IMR-90 (cell line): ENCODE results near the gene CENPT. TPM values are rescaled to one million over a fixed set of nuclear protein-coding genes. Genes with fewer than 3 reads are reported as not detected.

Experiments used
- ATAC-seq: fragments of 200-7000 bp; cut with Tn5 transposase; 2 replicates; pipeline ENCODE4 v1.9.1; 2020; ENCODE audit warnings: low read depth, mild to moderate bottlenecking, moderate library complexity
- BruUV-seq: library from RNA; stranded (reverse); fragments of 400-500 nt; replicated peaks from 2 replicates; lab custom pipeline; 2021; lab: Mats Ljungman, UMichigan
- CTCF ChIA-PET: fragments of 300-600 bp; formaldehyde crosslinking; extraction: SDS; loops from one replicate; lab custom pipeline; 2021; ENCODE audit warnings: antibody characterized with exemption; lab: Yijun Ruan, JAX
- POLR2A ChIA-PET: fragments of 300-600 bp; sonication (Branson Sonifier 250); formaldehyde crosslinking; loops from one replicate; lab custom pipeline; 2022; ENCODE audit warnings: antibody characterized with exemption; ENCODE audit not compliant: unreplicated experiment; lab: Charles Lee
- DNase-seq: peaks from one replicate; pipeline ENCODE4 v3.0.0; 2013
- H2AFZ ChIP-seq: replicated peaks from 2 replicates; pipeline ENCODE3; 2013; ENCODE audit warnings: low read length, mild to moderate bottlenecking; ENCODE audit not compliant: poor library complexity
- H2AK5ac ChIP-seq: 2 replicates; pipeline ENCODE4 v1.6.1; 2013; ENCODE audit warnings: low read depth, low read length, inconsistent platforms
- H2AK9ac ChIP-seq: replicated peaks from 2 replicates; pipeline ENCODE3; 2013; ENCODE audit warnings: mild to moderate bottlenecking, low read depth, low read length, moderate library complexity; ENCODE audit not compliant: poor library complexity
- H2BK120ac ChIP-seq: 2 replicates; pipeline ENCODE4 v1.6.1; 2013; ENCODE audit warnings: low read depth, low read length, inconsistent platforms
- H2BK15ac ChIP-seq: 3 replicates; pipeline ENCODE4 v1.6.1; 2013; ENCODE audit warnings: low read depth, low read length, inconsistent platforms
- H2BK20ac ChIP-seq: 2 replicates; pipeline ENCODE4 v1.6.1; 2013; ENCODE audit warnings: low read depth, mild to moderate bottlenecking, inconsistent platforms, low read length, moderate library complexity
- H2BK5ac ChIP-seq: 2 replicates; pipeline ENCODE4 v1.6.1; 2013; ENCODE audit warnings: mild to moderate bottlenecking, low read depth, low read length, inconsistent platforms; ENCODE audit not compliant: poor library complexity, severe bottlenecking
- H3K14ac ChIP-seq: replicated peaks from 2 replicates; pipeline ENCODE4 v1.6.1; 2013; ENCODE audit warnings: low read depth, low read length, inconsistent platforms
- H3K18ac ChIP-seq: 2 replicates; pipeline ENCODE4 v1.6.1; 2013; ENCODE audit warnings: low read depth, low read length, control low read depth
- H3K23ac ChIP-seq: 2 replicates; pipeline ENCODE4 v1.6.1; 2013; ENCODE audit warnings: low read depth, low read length, inconsistent platforms
- H3K27ac ChIP-seq: 2 replicates; pipeline ENCODE4 v1.5.1; 2013; ENCODE audit warnings: mild to moderate bottlenecking, control low read depth, low read length; ENCODE audit not compliant: insufficient read depth
- H3K27me3 ChIP-seq: 2 replicates; pipeline ENCODE4 v1.6.1; 2013; ENCODE audit warnings: low read length; ENCODE audit not compliant: control insufficient read depth, insufficient read depth
- H3K36me3 ChIP-seq: 2 replicates; pipeline ENCODE4 v1.6.1; 2013; ENCODE audit warnings: low read length, mixed read lengths; ENCODE audit not compliant: control insufficient read depth, insufficient read depth
- H3K4ac ChIP-seq: 2 replicates; pipeline ENCODE4 v1.6.1; 2013; ENCODE audit warnings: low read depth, low read length, inconsistent platforms
- H3K4me1 ChIP-seq: 2 replicates; pipeline ENCODE4 v1.6.1; 2013; ENCODE audit warnings: low read length, mixed read lengths; ENCODE audit not compliant: control insufficient read depth, insufficient read depth
- H3K4me2 ChIP-seq: 2 replicates; pipeline ENCODE4 v1.6.1; 2013; ENCODE audit warnings: low read depth, mild to moderate bottlenecking, control low read depth, low read length, moderate library complexity
- H3K4me3 ChIP-seq: 2 replicates; pipeline ENCODE4 v1.5.1; 2013; ENCODE audit warnings: low read depth, mild to moderate bottlenecking, control low read depth, low read length, moderate library complexity; ENCODE audit not compliant: insufficient read depth
- H3K56ac ChIP-seq: 2 replicates; pipeline ENCODE4 v1.6.1; 2013; ENCODE audit warnings: low read length, inconsistent platforms; ENCODE audit not compliant: insufficient read depth; ENCODE audit errors: extremely low read depth
- H3K79me1 ChIP-seq, 2 experiments: 2 replicates each; pipeline ENCODE4 v1.6.1; 2013; ENCODE audit warnings: low read length in 2 of 2, inconsistent platforms in 1 of 2, low read depth in 1 of 2
- H3K9ac ChIP-seq: 2 replicates; pipeline ENCODE4 v1.6.1; 2013; ENCODE audit warnings: low read depth, low read length, control low read depth
- H3K9me1 ChIP-seq: 2 replicates; pipeline ENCODE4 v1.6.1; 2013; ENCODE audit warnings: low read length, inconsistent platforms; ENCODE audit not compliant: insufficient read depth
- H3K9me3 ChIP-seq: 2 replicates; pipeline ENCODE4 v1.6.1; 2013; ENCODE audit warnings: low read length; ENCODE audit not compliant: control insufficient read depth, insufficient read depth
- H4K20me1 ChIP-seq: 2 replicates; pipeline ENCODE4 v1.6.1; 2013; ENCODE audit warnings: low read length, inconsistent platforms; ENCODE audit not compliant: insufficient read depth
- H4K5ac ChIP-seq: 2 replicates; pipeline ENCODE4 v1.6.1; 2013; ENCODE audit warnings: mild to moderate bottlenecking, low read depth, low read length, control low read depth
- H4K8ac ChIP-seq, 2 experiments: 2 replicates each; pipeline ENCODE4 v1.6.1; 2013; ENCODE audit warnings: low read depth in 2 of 2, low read length in 2 of 2, control low read depth in 1 of 2, inconsistent platforms in 1 of 2
- H4K91ac ChIP-seq: 2 replicates; pipeline ENCODE4 v1.6.1; 2013; ENCODE audit warnings: low read depth, low read length, inconsistent platforms; ENCODE audit not compliant: insufficient read depth
- USF2 ChIP-seq: fragments of 150-350 bp; IDR thresholded peaks from 2 replicates; pipeline ENCODE4 v1.6.1; 2017; ENCODE audit warnings: mild to moderate bottlenecking, antibody characterized with exemption, low read length, low read depth
- WGBS, 2 experiments: methylation state at CpG; one replicate each; pipeline versions ENCODE4 v1.1.5 to v1.1.7; 2013; ENCODE audit warnings: missing lambda C conversion rate in 2 of 2; ENCODE audit not compliant: insufficient read length in 1 of 2; ENCODE audit errors: extremely low coverage in 2 of 2; 5-methylcytosine and 5-hydroxymethylcytosine counted together
- dilution Hi-C: fragments of 300-500 bp; cut with HindIII; formaldehyde crosslinking; loops from one replicate; pipeline ENCODE4 v1.14.3; 2018; ENCODE audit warnings: low sequenced_read_pairs; ENCODE audit not compliant: unreplicated experiment
- in situ Hi-C: fragments of 300-500 bp; cut with MboI; formaldehyde crosslinking; loops from 3 replicates; pipeline ENCODE4 v1.14.3; 2019; ENCODE audit warnings: low sequenced_read_pairs, inconsistent platforms, mixed read lengths
- intact Hi-C: fragments of 100-400 bp; cut with micrococcal nuclease; formaldehyde crosslinking; loops from 2 replicates; pipeline ENCODE4 v1.10.0; 2022
- polyA plus RNA-seq, 3 experiments: library from polyadenylated mRNA; depleted of rRNA; stranded (reverse); fragments of >200 nt; gene quantifications; 2 replicates each; pipeline ENCODE4 v1.2.3, GENCODE V29; 2012; ENCODE audit warnings: low replicate concordance in 1 of 3
- total RNA-seq: library from RNA; depleted of rRNA; stranded (reverse); fragments of >200 nt; gene quantifications from 2 replicates; pipeline ENCODE4 v1.2.3, GENCODE V29; 2012

Gene CENPT
- total and polyA plus RNA-seq, 2 of the 4 experiments (the other 2 are of a cell fraction) = 33.3 to 83.1 TPM

GRCh38 chr16:67885976-67886375, 38.5 kb upstream of the CENPT start:
- Histone ChIP-seq H2AFZ (no peak overlapping the region), H3K9me1 (no peaks in the 10 kb centered on the region), H2BK15ac (no peak overlapping the region), H3K9ac (no peak overlapping the region), H2BK5ac (no peak overlapping the region), H3K36me3 (peaks cover 34% of the 10 kb centered on the region), H3K4ac (no peak overlapping the region), H3K9me3 (no peaks in the 10 kb centered on the region), H3K18ac (no peak overlapping the region), H4K91ac (no peak overlapping the region), H2AK5ac (no peak overlapping the region), H2BK120ac (no peak overlapping the region), H4K8ac (no peak overlapping the region), H2AK9ac (no peak overlapping the region), H3K14ac (no peak overlapping the region), H3K4me3 (no peak overlapping the region), H3K27me3 (no peaks in the 10 kb centered on the region), H3K56ac (no peak overlapping the region), H4K5ac (no peak overlapping the region), H3K27ac (no peak overlapping the region), H3K79me1 (peaks cover 0 to 5% of the 10 kb centered on the region in 2 experiments; a peak in 2 of 4 replicates), H4K20me1 (peaks cover 32% of the 10 kb centered on the region), H3K4me1 (peaks cover 4% of the 10 kb centered on the region; the same call in 1 of the 2 replicates), H2BK20ac (no peak overlapping the region), H3K23ac (no peak overlapping the region), H3K4me2 (no peak overlapping the region)
- BruUV-seq = no TSS peak
- no peak for TF ChIP-seq USF2
- dilution Hi-C loops = no loop called here
- DNase-seq (no peak), ATAC-seq (no peak)
- in situ Hi-C loops = no loop called here
- WGBS, 2 experiments = 92% methylated on average over 11 of the region's 19 CpGs; no CpG with 5 or more reads in 1 of the 2 experiments
- POLR2A ChIA-PET = no interaction called here
- intact Hi-C loops = no loop called here
- CTCF ChIA-PET = interaction anchor here (1.3 kb wide), 1 partner anchor 69 kb away, joined by 3 read pairs; no protein-coding TSS in a partner anchor
